Activated B cell treated with CpG ODN at 0.5 μM for 24 hours (primary cell): Measurements from ENCODE around the gene GDF11. TPM values are rescaled to one million over a fixed set of nuclear protein-coding genes. Genes with fewer than 3 reads are reported as not detected.

Experiments used
- ATAC-seq: fragments of 200-7000 bp; cut with Tn5 transposase; one replicate; pipeline ENCODE4 v1.10.0; 2021; ENCODE audit warnings: low read depth, mild to moderate bottlenecking, moderate library complexity
- CTCF ChIA-PET: fragments of 350-600 bp; sonication (Branson Sonifier 250); formaldehyde crosslinking; loops from one replicate; lab custom pipeline; 2021; ENCODE audit warnings: antibody characterized with exemption; lab: Charles Lee
- POLR2A ChIA-PET: fragments of 350-600 bp; sonication (Branson Sonifier 250); formaldehyde crosslinking; loops from one replicate; lab custom pipeline; 2021; ENCODE audit warnings: antibody characterized with exemption; lab: Charles Lee
- DNase-seq: peaks from one replicate; pipeline ENCODE4 v3.0.0; 2022
- H3K27ac Mint-ChIP-seq: one replicate; pipeline ENCODE4 v1.8.0; 2020; ENCODE audit warnings: mixed read lengths
- H3K27me3 Mint-ChIP-seq: one replicate; pipeline ENCODE4 v1.8.0; 2021; ENCODE audit warnings: mixed read lengths
- H3K36me3 Mint-ChIP-seq: one replicate; pipeline ENCODE4 v1.8.0; 2021; ENCODE audit warnings: low read depth, mixed read lengths
- H3K4me1 Mint-ChIP-seq: one replicate; pipeline ENCODE4 v1.8.0; 2021; ENCODE audit warnings: mixed read lengths
- H3K4me3 Mint-ChIP-seq: one replicate; pipeline ENCODE4 v1.8.0; 2020; ENCODE audit warnings: mild to moderate bottlenecking, mixed read lengths
- H3K9me3 Mint-ChIP-seq: one replicate; pipeline ENCODE4 v1.8.0; 2020; ENCODE audit warnings: mixed read lengths
- intact Hi-C: fragments of 100-400 bp; cut with micrococcal nuclease; formaldehyde crosslinking; loops from one replicate; pipeline ENCODE4 v1.15.1; 2024
- total RNA-seq: library from RNA; stranded (reverse); gene quantifications from 2 replicates; pipeline ENCODE4 v1.2.3, GENCODE V29; 2022
- TF ChIP-seq, protein P1 (sequence below): fragments of 200-600 bp; IDR thresholded peaks from one replicate; pipeline ENCODE4 v1.8.0; 2022; ENCODE audit warnings: antibody characterized with exemption, mild to moderate bottlenecking

Gene GDF11
- total RNA-seq, 1 donor from 2014 or later = 6.4 TPM

DNA sequence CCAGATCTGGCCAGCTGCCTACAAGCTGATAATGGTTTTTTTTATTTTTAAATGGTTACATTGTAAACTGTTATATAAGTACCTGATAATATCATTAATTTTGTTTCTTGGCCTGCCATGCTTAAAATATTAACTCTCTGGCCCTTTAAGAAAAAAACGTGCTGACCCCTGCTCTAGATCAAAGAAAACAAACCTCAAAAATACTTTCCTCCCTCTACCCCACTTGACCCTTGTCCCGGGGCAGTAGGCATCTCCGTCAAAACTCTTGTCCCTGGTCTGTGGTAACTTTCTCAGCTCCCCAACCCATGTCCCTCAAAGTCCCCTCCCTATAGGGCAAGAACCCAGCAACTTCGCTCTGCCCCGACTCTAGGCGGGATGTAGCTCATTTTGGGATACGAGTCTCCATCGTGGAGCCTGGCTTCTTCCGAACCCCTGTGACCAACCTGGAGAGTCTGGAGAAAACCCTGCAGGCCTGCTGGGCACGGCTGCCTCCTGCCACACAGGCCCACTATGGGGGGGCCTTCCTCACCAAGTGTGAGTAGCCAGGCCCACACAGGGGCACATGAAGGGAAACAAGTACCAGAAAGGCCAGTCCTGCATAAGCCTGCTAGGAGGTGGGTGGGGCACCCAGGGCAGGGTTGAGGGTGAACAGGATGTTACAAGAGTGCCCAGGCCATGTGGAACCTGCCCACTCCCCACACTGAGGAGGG, 19.3 kb upstream of the GDF11 start:
- Mint-ChIP-seq H3K4me1 (peaks cover 23% of the 10 kb centered on the region), H3K27me3 (no peaks in the 10 kb centered on the region), H3K4me3 (no peak overlapping the region), H3K36me3 (peaks cover 30% of the 10 kb centered on the region), H3K9me3 (no peaks in the 10 kb centered on the region), H3K27ac (peak overlapping the region; percentile 56)
- CTCF ChIA-PET = interaction anchor here (4.2 kb wide), 1 partner anchor 13 kb away, joined by 51 read pairs; no protein-coding TSS in a partner anchor
- DNase-seq = no peak
- intact Hi-C loops = loop anchor here (1.0 kb wide), 1 partner anchor 14 kb away; no protein-coding TSS in a partner anchor
- TF ChIP-seq, protein P1, sequence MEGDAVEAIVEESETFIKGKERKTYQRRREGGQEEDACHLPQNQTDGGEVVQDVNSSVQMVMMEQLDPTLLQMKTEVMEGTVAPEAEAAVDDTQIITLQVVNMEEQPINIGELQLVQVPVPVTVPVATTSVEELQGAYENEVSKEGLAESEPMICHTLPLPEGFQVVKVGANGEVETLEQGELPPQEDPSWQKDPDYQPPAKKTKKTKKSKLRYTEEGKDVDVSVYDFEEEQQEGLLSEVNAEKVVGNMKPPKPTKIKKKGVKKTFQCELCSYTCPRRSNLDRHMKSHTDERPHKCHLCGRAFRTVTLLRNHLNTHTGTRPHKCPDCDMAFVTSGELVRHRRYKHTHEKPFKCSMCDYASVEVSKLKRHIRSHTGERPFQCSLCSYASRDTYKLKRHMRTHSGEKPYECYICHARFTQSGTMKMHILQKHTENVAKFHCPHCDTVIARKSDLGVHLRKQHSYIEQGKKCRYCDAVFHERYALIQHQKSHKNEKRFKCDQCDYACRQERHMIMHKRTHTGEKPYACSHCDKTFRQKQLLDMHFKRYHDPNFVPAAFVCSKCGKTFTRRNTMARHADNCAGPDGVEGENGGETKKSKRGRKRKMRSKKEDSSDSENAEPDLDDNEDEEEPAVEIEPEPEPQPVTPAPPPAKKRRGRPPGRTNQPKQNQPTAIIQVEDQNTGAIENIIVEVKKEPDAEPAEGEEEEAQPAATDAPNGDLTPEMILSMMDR = no peak
- POLR2A ChIA-PET = interaction anchor here (1.1 to 2.3 kb wide), 2 partner anchors 13 to 18 kb away, joined by 3 to 9 read pairs; no protein-coding TSS in a partner anchor
- ATAC-seq = no peak

DNA sequence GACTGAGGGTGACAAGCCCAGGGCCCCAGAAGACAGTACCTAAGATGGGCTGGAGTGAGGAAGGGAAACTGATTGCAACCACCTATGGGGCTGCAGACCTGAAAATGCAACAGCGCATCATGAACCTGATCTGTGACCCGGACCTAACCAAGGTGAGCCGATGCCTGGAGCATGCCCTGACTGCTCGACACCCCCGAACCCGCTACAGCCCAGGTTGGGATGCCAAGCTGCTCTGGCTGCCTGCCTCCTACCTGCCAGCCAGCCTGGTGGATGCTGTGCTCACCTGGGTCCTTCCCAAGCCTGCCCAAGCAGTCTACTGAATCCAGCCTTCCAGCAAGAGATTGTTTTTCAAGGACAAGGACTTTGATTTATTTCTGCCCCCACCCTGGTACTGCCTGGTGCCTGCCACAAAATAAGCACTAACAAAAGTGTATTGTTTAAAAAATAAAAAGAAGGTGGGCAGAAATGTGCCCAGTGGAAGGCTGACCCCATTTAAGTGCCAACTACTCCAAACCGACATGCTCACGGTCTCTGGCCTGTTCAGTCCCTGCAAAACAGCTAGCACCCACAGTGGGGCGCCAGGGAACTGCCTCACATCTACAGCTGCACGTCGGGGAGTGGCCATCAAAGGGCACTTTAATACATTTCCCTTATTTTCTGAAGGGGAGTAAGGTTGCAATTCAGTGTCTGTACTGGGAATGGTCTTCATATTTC, 18.5 kb upstream of the GDF11 start:
- H3K27me3 Mint-ChIP-seq = no peaks in the 10 kb centered on the region
- H3K4me1 Mint-ChIP-seq = peaks cover 22% of the 10 kb centered on the region
- POLR2A ChIA-PET = interaction anchor here (1.0 to 2.3 kb wide), 4 partner anchors 9 to 51 kb away, joined by 3 to 9 read pairs (median 6); partner anchors contain the start of gene BLOC1S1
- no peak for DNase-seq
- H3K9me3 Mint-ChIP-seq = no peaks in the 10 kb centered on the region
- intact Hi-C loops = loop anchor here (1.0 kb wide), 1 partner anchor 13 kb away; no protein-coding TSS in a partner anchor
- TF ChIP-seq, protein P1 = no peak
- H3K27ac Mint-ChIP-seq = peak overlapping the region; percentile 9
- CTCF ChIA-PET = interaction anchor here (1.0 to 4.2 kb wide), 5 partner anchors 13 to 216 kb away, joined by 3 to 51 read pairs (median 3); no protein-coding TSS in a partner anchor
- peak; percentile 45 for ATAC-seq
- H3K36me3 Mint-ChIP-seq = peaks cover 30% of the 10 kb centered on the region
- no peak overlapping the region for H3K4me3 Mint-ChIP-seq

- peaks cover 30% of the 10 kb centered on the region for H3K36me3 Mint-ChIP-seq
- peak overlapping the region; percentile 9 for H3K27ac Mint-ChIP-seq
- no peak for DNase-seq
- no peak for ATAC-seq
- no peaks in the 10 kb centered on the region for H3K9me3 Mint-ChIP-seq
- no peak overlapping the region for H3K4me3 Mint-ChIP-seq
- CTCF ChIA-PET = interaction anchor here (1.0 to 4.2 kb wide), 5 partner anchors 12 to 216 kb away, joined by 3 to 51 read pairs (median 3); no protein-coding TSS in a partner anchor
- H3K4me1 Mint-ChIP-seq = peaks cover 28% of the 10 kb centered on the region
- POLR2A ChIA-PET = interaction anchor here (0.6 to 2.3 kb wide), 5 partner anchors 9 to 414 kb away, joined by 3 to 9 read pairs (median 4); partner anchors contain the start of gene BLOC1S1
- H3K27me3 Mint-ChIP-seq = no peaks in the 10 kb centered on the region
- TF ChIP-seq, protein P1 = no peak
- intact Hi-C loops = loop anchor here (1.0 kb wide), 1 partner anchor 12 kb away; no protein-coding TSS in a partner anchor
Measured at GRCh38 chr12:55724940-55725309, 18.0 kb upstream of the GDF11 start.

DNA sequence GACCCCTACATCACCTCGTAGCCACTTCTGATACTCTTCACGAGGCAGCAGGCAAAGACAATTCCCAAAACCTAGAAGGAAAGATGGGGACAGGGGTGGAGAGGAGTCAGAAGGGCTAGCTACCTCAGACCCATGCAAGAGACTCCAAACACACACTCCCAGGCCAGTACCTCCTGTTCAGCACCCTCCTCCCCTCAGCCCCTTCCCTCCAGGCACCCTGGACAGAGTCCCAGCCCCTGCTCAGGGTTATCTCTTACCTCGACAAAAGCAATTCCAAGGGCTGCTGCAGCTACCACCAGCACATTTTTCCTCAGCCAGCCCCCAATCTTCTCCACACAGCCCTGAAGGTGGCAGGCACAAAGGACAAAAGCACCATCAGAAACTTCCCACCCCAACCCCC, 17.4 kb upstream of the GDF11 start:
- Mint-ChIP-seq H3K27me3 (no peaks in the 10 kb centered on the region), H3K27ac (no peak overlapping the region), H3K4me1 (peaks cover 34% of the 10 kb centered on the region), H3K4me3 (no peak overlapping the region), H3K36me3 (peaks cover 28% of the 10 kb centered on the region), H3K9me3 (no peaks in the 10 kb centered on the region)
- no peak for ATAC-seq
- TF ChIP-seq, protein P1 = no peak
- ChIA-PET CTCF (interaction anchor here (1.3 to 4.2 kb wide), 3 partner anchors 12 to 72 kb away, joined by 3 to 51 read pairs (median 5); no protein-coding TSS in a partner anchor), POLR2A (interaction anchor here (0.6 to 2.3 kb wide), 3 partner anchors 10 to 414 kb away, joined by 3 to 9 read pairs (median 9); partner anchors contain the start of gene BLOC1S1)
- intact Hi-C loops = no loop called here
- DNase-seq = no peak
